C1 segment of cervical spinal cord (tissue), 14 donors: ENCODE measurements around the gene PRM3.

Experiments used
- DNase-seq, 14 donors: peaks; one replicate each; lab custom pipeline; 2025; lab: John Stamatoyannopoulos, UW

Gene PRM3, protein sequence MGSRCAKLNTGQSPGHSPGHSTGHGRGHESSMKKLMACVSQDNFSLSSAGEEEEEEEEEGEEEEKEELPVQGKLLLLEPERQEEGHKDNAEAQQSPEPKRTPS

GRCh38 chr16:11272921-11273720 lies at the start of gene PRM3:
Gene PRM3 (minus strand): TSS chr16:11273629. CDS start chr16:11273595, 34 bp downstream.
- no peak for DNase-seq

- no peak for DNase-seq
These were observed 49.4 kb upstream of the PRM3 start for GRCh38 chr16:11322823-11323222.

- DNase-seq = no peak
These were observed 48.2 kb upstream of the PRM3 start for GRCh38 chr16:11321662-11322061.

DNA sequence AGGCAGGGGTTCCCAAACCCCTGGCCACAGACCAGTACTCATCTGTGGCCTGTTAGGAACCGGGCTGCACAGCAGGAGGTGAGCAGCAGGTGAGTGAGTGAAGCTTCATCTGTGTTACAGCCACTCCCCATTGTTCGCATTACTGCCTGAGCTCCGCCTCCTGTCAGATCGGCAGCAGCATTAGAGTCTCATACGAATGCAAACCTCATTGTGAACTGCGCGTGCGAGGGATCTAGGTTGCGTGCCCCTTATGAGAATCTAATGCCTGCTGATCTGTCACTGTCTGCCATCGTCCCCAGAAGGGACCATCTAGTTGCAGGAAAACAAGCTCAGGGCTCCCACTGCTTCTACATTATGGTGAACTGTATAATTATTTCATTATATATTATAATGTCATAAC lies 46.7 kb upstream of the PRM3 start:
- DNase-seq = no peak

- DNase-seq = no peak
These were observed 46.2 kb upstream of the PRM3 start for GRCh38 chr16:11319529-11320146.

DNA sequence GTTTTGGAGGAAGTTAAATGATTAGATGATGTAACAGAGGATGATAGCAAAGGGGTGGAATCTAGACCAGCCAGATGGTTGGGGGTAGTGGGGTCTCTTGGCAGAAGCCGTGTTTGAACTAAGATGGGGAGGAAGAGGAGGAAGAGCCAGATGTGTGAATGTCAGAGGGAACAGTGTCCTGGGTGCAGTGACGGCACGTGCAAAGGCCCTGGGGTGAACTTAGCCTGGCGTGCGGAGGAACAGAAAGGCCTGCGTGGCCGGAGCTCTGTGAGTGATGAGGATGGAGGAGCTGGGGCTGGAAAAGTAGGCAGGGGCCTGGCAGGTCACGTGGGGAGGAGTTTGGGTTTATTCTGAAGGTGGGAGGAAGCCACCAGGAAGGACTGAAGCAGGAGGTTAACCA lies 45.4 kb upstream of the PRM3 start:
- DNase-seq = no peak

- DNase-seq = peak in 2 of 14 donors; percentile 11 to 19
These were observed 43.0 kb upstream of the PRM3 start for GRCh38 chr16:11316331-11317015.

DNA sequence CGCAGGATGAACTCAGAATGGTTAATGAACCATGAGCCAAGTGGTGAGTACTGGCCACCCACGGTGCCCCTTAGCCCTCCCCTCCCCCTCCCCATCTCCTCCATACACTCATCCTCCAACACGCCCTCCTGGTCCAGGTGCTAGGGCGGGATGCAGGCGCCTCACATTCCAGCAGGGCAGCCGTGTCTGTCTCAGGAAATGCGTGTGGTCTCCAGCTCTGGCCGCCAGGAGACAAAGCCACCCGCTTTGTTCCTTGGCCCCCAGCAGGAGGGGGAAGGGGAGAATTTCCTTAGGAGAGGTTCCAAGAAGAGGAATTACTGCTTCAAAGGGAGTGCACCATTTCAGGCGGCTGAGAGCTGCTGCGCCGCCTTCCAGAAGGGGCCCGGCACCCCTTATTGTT lies 42.1 kb upstream of the PRM3 start:
- no peak for DNase-seq

- no peak for DNase-seq
These were observed 41.0 kb upstream of the PRM3 start for GRCh38 chr16:11314309-11314894.

- DNase-seq = no peak
These were observed 40.3 kb upstream of the PRM3 start for GRCh38 chr16:11313493-11314308.

GRCh38 chr16:11312718-11313492 lies 39.5 kb upstream of the PRM3 start:
- no peak for DNase-seq

- DNase-seq = no peak
These were observed 37.6 kb upstream of the PRM3 start for GRCh38 chr16:11310997-11311561.

DNA sequence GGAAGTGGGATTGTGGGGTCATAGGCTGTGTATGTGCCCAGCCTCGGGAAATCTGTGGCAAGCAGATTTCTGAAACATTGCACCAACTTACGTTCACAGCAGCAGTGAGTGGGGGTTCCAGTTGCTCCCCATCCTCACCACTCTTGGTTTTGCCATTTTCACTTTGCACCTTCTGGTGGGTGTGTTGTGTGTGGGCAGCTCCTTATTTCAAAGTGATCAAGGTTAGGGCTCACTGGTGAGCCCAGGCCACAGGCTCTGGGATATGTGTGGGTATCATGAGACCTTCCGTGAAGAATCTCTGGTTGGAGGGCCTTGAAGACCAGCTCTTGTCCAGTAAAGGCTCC lies 37.2 kb upstream of the PRM3 start:
- no peak for DNase-seq

DNA sequence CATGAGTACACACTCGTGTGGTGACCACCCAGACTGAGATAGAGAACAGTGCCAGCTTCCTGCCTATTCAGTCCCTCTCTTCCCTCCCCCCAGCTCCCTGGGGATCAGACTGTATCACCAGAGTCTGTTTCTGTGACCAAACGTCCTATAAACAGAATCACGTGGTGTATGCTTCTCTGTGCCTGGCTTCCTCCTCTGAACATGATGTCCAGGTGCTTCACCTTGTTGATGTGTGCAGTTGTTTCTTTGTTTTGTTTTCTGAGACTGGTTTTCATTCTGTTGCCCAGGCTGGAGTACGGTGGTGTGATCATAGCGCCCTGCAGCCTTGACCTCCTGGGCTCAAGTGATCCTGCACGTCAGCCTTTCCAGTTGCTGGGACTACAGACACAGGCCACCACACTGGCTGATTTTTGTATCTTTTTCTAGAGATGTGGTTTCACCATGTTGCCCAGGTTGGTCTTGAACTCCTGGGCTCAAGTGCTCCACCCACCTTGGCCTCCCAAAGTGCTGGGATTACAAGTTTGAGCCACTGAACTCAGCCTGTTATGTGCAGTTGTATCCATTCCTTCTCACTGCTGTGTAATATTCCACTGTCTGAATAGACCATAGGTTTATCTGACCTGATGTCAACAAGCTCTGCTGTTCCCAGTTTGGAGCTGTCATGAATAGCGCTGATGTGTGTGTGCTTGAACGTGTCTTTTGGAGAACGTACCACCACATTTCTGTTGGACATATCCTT lies 36.6 kb upstream of the PRM3 start:
- no peak for DNase-seq

GRCh38 chr16:11308493-11309283 lies 35.3 kb upstream of the PRM3 start:
- no peak for DNase-seq

- DNase-seq = no peak
These were observed 34.4 kb upstream of the PRM3 start for GRCh38 chr16:11307639-11308492.

DNA sequence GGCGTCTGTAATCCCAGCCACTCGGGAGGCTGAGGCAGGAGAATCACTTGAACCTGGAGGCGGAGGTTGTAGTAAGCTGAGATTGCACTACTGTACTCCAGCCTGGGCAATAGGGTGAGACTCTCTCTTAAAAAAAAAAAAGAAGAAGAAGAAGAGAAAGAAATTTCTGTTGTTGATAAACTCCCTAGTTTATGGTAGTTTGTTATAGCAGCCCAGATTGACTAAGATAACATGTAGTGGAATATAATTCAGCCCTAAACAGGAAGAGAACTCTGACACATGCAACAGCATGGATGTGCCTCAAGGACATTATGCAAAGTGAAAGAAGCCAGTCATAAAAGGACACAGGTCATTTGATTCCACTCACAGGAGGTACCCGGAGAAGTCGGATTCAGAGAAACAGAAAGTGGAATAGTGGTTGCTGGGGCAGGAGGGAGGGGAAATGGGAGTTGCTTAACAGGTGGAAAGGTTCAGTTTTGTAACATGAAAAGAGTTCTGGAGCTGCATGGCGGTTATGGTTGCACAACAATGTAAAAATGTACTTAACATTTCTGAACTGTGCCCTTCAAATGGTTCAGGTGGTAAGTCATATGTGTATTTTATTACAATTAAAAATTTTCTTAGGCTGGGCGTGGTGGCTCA lies 33.7 kb upstream of the PRM3 start:
- DNase-seq = no peak
